HEK293 (cell line): Measurements from ENCODE around the gene PIM2.
A peak's percentile ranks its signal among the peaks of the same experiment; 100 is the strongest.

Experiments
- CTCF ChIA-PET: fragments of 350-600 bp; formaldehyde crosslinking; extraction: SDS; loops from one replicate; lab custom pipeline; 2021; ENCODE audit warnings: antibody characterized with exemption; lab: Yijun Ruan, JAX
- POLR2A ChIA-PET: fragments of 300-600 bp; formaldehyde crosslinking; extraction: SDS; loops from one replicate; lab custom pipeline; 2020; ENCODE audit warnings: antibody characterized with exemption, inconsistent platforms; lab: Yijun Ruan, JAX
- H3K27ac ChIP-seq: fragments of 200-500 bp; sonication (Bioruptor generic); 2 replicates; pipeline ENCODE4 v1.5.1; 2014; ENCODE audit warnings: low read depth, low read length, control low read depth, inconsistent platforms; ENCODE audit errors: extremely low read depth
- H3K36me3 ChIP-seq, 2 experiments: fragments of 200-500 bp in 1 of 2; sonication (Bioruptor generic) in 1 of 2; 1 replicate in 1 of 2; 2 replicates in 1 of 2; pipeline ENCODE4 v1.5.1; 2014 to 2017; ENCODE audit warnings: inconsistent platforms in 2 of 2, low read length in 2 of 2; ENCODE audit not compliant: control insufficient read depth in 2 of 2, insufficient read depth in 1 of 2
- H3K4me1 ChIP-seq: fragments of 200-500 bp; sonication (Bioruptor generic); 2 replicates; pipeline ENCODE4 v1.5.1; 2014; ENCODE audit warnings: mild to moderate bottlenecking, low read length, inconsistent platforms; ENCODE audit not compliant: control insufficient read depth, insufficient read depth
- H3K4me3 ChIP-seq: 2 replicates; pipeline ENCODE4 v1.5.1; 2011; ENCODE audit warnings: low read depth, mild to moderate bottlenecking, control low read depth, low read length, moderate library complexity
- H3K9me3 ChIP-seq: fragments of 200-500 bp; sonication (Bioruptor generic); 2 replicates; pipeline ENCODE4 v1.5.1; 2014; ENCODE audit warnings: low read depth, low read length, inconsistent platforms; ENCODE audit not compliant: control insufficient read depth, insufficient read depth
- MYNN ChIP-seq: fragments of 450-650 bp; formaldehyde crosslinking; IDR thresholded peaks from 2 replicates; pipeline ENCODE4 v1.5.1; 2016; ENCODE audit warnings: missing biosample characterization, missing genetic modification characterization, borderline replicate concordance
- TCF7L2 ChIP-seq: IDR thresholded peaks from 2 replicates; pipeline ENCODE4 v1.6.1; 2011; ENCODE audit warnings: low read depth, mild to moderate bottlenecking, inconsistent platforms, low read length, moderate library complexity, borderline replicate concordance
- ZFHX2 ChIP-seq: fragments of 450-650 bp; formaldehyde crosslinking; conservative IDR thresholded peaks from 2 replicates; pipeline ENCODE4 v1.5.1; 2016; ENCODE audit warnings: missing biosample characterization, missing genetic modification characterization
- ZNF133 ChIP-seq: fragments of 450-650 bp; formaldehyde crosslinking; IDR thresholded peaks from 2 replicates; pipeline ENCODE4 v1.5.1; 2016; ENCODE audit warnings: missing biosample characterization, missing genetic modification characterization
- ZNF138 ChIP-seq: fragments of 450-650 bp; formaldehyde crosslinking; IDR thresholded peaks from 2 replicates; pipeline ENCODE4 v1.5.1; 2016; ENCODE audit warnings: missing biosample characterization, missing genetic modification characterization, borderline replicate concordance
- ZNF175 ChIP-seq: fragments of 450-650 bp; formaldehyde crosslinking; IDR thresholded peaks from 2 replicates; pipeline ENCODE4 v1.5.1; 2016; ENCODE audit warnings: missing biosample characterization, missing genetic modification characterization
- ZNF211 ChIP-seq: fragments of 450-650 bp; formaldehyde crosslinking; IDR thresholded peaks from 2 replicates; pipeline ENCODE4 v1.5.1; 2016; ENCODE audit warnings: low read depth, missing biosample characterization, missing genetic modification characterization
- ZNF23 ChIP-seq: fragments of 450-650 bp; formaldehyde crosslinking; IDR thresholded peaks from 2 replicates; pipeline ENCODE4 v1.5.1; 2016; ENCODE audit warnings: missing biosample characterization, missing genetic modification characterization, borderline replicate concordance
- ZNF311 ChIP-seq: fragments of 450-650 bp; formaldehyde crosslinking; IDR thresholded peaks from 2 replicates; pipeline ENCODE4 v1.5.1; 2017; ENCODE audit warnings: missing biosample characterization, missing genetic modification characterization, borderline replicate concordance
- ZNF354C ChIP-seq: fragments of 450-650 bp; formaldehyde crosslinking; IDR thresholded peaks from 2 replicates; pipeline ENCODE4 v1.5.1; 2016; ENCODE audit warnings: missing biosample characterization, missing genetic modification characterization, low read depth, borderline replicate concordance
- ZNF398 ChIP-seq: fragments of 450-650 bp; formaldehyde crosslinking; IDR thresholded peaks from 2 replicates; pipeline ENCODE4 v1.5.1; 2017; ENCODE audit warnings: missing biosample characterization, missing genetic modification characterization
- ZNF488 ChIP-seq: fragments of 450-650 bp; formaldehyde crosslinking; IDR thresholded peaks from 2 replicates; pipeline ENCODE4 v1.5.1; 2016; ENCODE audit warnings: missing biosample characterization, missing genetic modification characterization
- ZNF521 ChIP-seq: fragments of 450-650 bp; formaldehyde crosslinking; IDR thresholded peaks from 2 replicates; pipeline ENCODE4 v1.5.1; 2017; ENCODE audit warnings: missing biosample characterization, mild to moderate bottlenecking, missing genetic modification characterization
- ZNF580 ChIP-seq: fragments of 450-650 bp; formaldehyde crosslinking; IDR thresholded peaks from 2 replicates; pipeline ENCODE4 v1.5.1; 2016; ENCODE audit warnings: missing biosample characterization, missing genetic modification characterization
- ZNF677 ChIP-seq: fragments of 450-650 bp; IDR thresholded peaks from 2 replicates; pipeline ENCODE4 v1.5.0; 2018; ENCODE audit warnings: missing biosample characterization, mild to moderate bottlenecking, missing genetic modification characterization, moderate library complexity
- ZNF692 ChIP-seq: fragments of 450-650 bp; formaldehyde crosslinking; IDR thresholded peaks from 2 replicates; pipeline ENCODE4 v1.5.1; 2016; ENCODE audit warnings: missing biosample characterization, missing genetic modification characterization
- ZSCAN30 ChIP-seq: fragments of 450-650 bp; IDR thresholded peaks from 2 replicates; pipeline ENCODE4 v1.5.1; 2018; ENCODE audit warnings: missing biosample characterization, mild to moderate bottlenecking, missing genetic modification characterization, moderate library complexity
- TF ChIP-seq, protein P1 (sequence below): fragments of 450-650 bp; formaldehyde crosslinking; IDR thresholded peaks from 2 replicates; pipeline ENCODE4 v1.5.1; 2016; ENCODE audit warnings: missing biosample characterization, missing genetic modification characterization
- TF ChIP-seq, protein P2 (sequence below): fragments of 450-650 bp; formaldehyde crosslinking; IDR thresholded peaks from 2 replicates; pipeline ENCODE4 v1.5.1; 2017; ENCODE audit warnings: missing biosample characterization, missing genetic modification characterization
- TF ChIP-seq, protein P3 (sequence below): fragments of 450-650 bp; formaldehyde crosslinking; IDR thresholded peaks from 2 replicates; pipeline ENCODE4 v1.5.1; 2016; ENCODE audit warnings: missing biosample characterization, missing genetic modification characterization
- TF ChIP-seq, protein P4 (sequence below): fragments of 450-650 bp; formaldehyde crosslinking; IDR thresholded peaks from 2 replicates; pipeline ENCODE4 v1.5.1; 2016; ENCODE audit warnings: missing biosample characterization, missing genetic modification characterization

The PIM2 gene

GRCh38 chrX:48913605-48914366 is 5.0 kb downstream of the PIM2 start:
- Histone ChIP-seq H3K27ac (no peak overlapping the region), H3K9me3 (no peaks in the 10 kb centered on the region), H3K4me3 (no peak overlapping the region), H3K36me3 (peaks cover 0 to 43% of the 10 kb centered on the region in 2 experiments; a peak in 2 of 3 replicates), H3K4me1 (no peaks in the 10 kb centered on the region)
- TF ChIP-seq ZNF692 (tag by site-specific recombination): no peak
- TF ChIP-seq ZNF133 (tag by site-specific recombination): no peak
- TF ChIP-seq, protein P1, sequence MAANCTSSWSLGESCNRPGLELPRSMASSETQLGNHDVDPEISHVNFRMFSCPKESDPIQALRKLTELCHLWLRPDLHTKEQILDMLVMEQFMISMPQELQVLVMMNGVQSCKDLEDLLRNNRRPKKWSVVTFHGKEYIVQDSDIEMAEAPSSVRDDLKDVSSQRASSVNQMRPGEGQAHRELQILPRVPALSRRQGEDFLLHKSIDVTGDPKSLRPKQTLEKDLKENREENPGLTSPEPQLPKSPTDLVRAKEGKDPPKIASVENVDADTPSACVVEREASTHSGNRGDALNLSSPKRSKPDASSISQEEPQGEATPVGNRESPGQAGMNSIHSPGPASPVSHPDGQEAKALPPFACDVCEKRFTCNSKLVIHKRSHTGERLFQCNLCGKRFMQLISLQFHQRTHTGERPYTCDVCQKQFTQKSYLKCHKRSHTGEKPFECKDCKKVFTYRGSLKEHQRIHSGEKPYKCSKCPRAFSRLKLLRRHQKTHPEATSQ (tag by site-specific recombination): no peak
- TF ChIP-seq MYNN (tag by site-specific recombination): peak; percentile 82; the same call in 1 of the 2 replicates
- TF ChIP-seq ZNF354C: no peak
- POLR2A ChIA-PET: interaction anchor here (0.7 kb wide), 1 partner anchor 30 kb away, joined by 5 read pairs; no protein-coding TSS in a partner anchor
- CTCF ChIA-PET: no interaction called here

DNA sequence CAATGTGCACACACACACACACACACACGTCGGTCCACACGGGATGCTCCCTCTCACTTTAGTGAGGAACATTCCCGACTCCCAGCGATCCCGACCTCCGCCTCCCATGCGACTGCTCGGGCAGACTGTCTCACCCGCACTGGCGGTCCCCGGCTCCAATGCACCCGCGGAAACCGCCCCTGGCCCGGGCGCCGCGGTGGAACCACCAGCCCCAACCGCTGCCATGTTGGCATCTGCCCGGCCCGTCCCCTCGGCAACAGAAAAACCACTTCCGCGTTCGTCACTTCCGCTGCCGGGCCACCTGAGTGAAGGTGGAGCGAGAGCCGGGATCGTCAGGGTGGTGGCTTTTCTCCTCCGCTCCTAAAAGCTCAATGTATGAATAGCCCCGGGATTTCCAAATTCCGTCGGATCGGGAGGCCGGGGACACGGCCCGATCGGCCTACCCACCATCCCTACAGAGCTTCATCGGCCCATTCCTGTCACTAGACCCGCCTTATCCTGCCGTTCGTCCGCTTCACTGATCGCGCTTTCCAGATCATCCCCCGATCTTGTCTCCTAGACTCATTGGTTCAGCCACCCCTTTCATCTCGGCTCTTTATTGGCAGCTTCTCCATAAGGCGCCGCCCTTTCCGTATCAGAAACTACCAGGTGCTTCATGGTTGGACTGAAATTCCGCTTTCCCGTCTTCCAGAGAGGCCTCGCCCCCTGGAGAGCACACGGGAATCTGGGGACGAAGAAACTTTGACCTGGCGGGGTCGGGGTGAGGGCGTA is 7.2 kb downstream of the PIM2 start, which contains the start of gene SLC35A2:
SLC35A2 (minus strand) TSS at position 235 of the 771 bp plus-strand sequence; CDS start at position 225, 10 bp downstream.
- ChIA-PET POLR2A (interaction anchor here (0.6 to 2.9 kb wide), 18 partner anchors 9 to 235 kb away, joined by 3 to 21 read pairs (median 5); partner anchors contain the start of genes HDAC6, OTUD5, PQBP1 and TFE3), CTCF (interaction anchor here (0.7 kb wide), 1 partner anchor 57 kb away, joined by 3 read pairs; no protein-coding TSS in a partner anchor)
- peak within 1 kb of the TSS; percentile 30; the same call in 1 of the 2 replicates for H3K27ac ChIP-seq
- peak within 1 kb of the TSS; percentile 81 for H3K4me3 ChIP-seq
- no peaks in the 10 kb centered on the region for H3K4me1 ChIP-seq
- H3K9me3 ChIP-seq: no peaks in the 10 kb centered on the region
- H3K36me3 ChIP-seq: peaks cover 0 to 53% of the 10 kb centered on the region in 2 experiments; a peak in 2 of 3 replicates
- 0 out of 2 replicates have a peak, but pooled peaks have one; percentile 22 for TF ChIP-seq ZNF580
- TF ChIP-seq ZNF521 (tag by site-specific recombination): no peak
- TF ChIP-seq ZNF23 (tag by site-specific recombination): no peak
- TF ChIP-seq ZNF211 (tag by site-specific recombination): no peak
- TF ChIP-seq, protein P2, sequence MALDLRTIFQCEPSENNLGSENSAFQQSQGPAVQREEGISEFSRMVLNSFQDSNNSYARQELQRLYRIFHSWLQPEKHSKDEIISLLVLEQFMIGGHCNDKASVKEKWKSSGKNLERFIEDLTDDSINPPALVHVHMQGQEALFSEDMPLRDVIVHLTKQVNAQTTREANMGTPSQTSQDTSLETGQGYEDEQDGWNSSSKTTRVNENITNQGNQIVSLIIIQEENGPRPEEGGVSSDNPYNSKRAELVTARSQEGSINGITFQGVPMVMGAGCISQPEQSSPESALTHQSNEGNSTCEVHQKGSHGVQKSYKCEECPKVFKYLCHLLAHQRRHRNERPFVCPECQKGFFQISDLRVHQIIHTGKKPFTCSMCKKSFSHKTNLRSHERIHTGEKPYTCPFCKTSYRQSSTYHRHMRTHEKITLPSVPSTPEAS (tag by site-specific recombination): peak; percentile 97
- no peak for TF ChIP-seq TCF7L2
- TF ChIP-seq ZNF175 (tag by site-specific recombination): no peak
- TF ChIP-seq, protein P3, sequence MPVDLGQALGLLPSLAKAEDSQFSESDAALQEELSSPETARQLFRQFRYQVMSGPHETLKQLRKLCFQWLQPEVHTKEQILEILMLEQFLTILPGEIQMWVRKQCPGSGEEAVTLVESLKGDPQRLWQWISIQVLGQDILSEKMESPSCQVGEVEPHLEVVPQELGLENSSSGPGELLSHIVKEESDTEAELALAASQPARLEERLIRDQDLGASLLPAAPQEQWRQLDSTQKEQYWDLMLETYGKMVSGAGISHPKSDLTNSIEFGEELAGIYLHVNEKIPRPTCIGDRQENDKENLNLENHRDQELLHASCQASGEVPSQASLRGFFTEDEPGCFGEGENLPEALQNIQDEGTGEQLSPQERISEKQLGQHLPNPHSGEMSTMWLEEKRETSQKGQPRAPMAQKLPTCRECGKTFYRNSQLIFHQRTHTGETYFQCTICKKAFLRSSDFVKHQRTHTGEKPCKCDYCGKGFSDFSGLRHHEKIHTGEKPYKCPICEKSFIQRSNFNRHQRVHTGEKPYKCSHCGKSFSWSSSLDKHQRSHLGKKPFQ (tag by site-specific recombination): no peak
- TF ChIP-seq ZNF677 (tag by site-specific recombination): no peak
- TF ChIP-seq, protein P4, sequence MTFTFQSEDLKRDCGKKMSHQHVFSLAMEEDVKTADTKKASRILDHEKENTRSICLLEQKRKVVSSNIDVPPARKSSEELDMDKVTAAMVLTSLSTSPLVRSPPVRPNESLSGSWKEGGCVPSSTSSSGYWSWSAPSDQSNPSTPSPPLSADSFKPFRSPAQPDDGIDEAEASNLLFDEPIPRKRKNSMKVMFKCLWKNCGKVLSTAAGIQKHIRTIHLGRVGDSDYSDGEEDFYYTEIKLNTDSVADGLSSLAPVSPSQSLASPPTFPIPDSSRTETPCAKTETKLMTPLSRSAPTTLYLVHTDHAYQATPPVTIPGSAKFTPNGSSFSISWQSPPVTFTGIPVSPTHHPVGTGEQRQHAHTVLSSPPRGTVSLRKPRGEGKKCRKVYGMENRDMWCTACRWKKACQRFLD: no peak
- no peak for TF ChIP-seq ZNF311 (tag by site-specific recombination)
- TF ChIP-seq ZNF398 (tag by site-specific recombination): 0 out of 2 replicates have a peak, but pooled peaks have one; percentile 38
- TF ChIP-seq ZNF488 (tag by site-specific recombination): no peak
- TF ChIP-seq ZNF138: no peak
- no peak; the same call in 1 of the 2 replicates for TF ChIP-seq ZFHX2 (tag by site-specific recombination)
- no peak for TF ChIP-seq ZSCAN30 (tag by site-specific recombination)
